GM19467 (cell line): Measurements from ENCODE around the gene TBC1D22A.

Experiments
- ATAC-seq: cut with Tn5 transposase; IDR thresholded peaks from one replicate; pipeline ENCODE4 v1.9.1; 2021; ENCODE audit warnings: mild to moderate bottlenecking, moderate library complexity; ENCODE audit not compliant: unreplicated experiment

TBC1D22A gene

DNA sequence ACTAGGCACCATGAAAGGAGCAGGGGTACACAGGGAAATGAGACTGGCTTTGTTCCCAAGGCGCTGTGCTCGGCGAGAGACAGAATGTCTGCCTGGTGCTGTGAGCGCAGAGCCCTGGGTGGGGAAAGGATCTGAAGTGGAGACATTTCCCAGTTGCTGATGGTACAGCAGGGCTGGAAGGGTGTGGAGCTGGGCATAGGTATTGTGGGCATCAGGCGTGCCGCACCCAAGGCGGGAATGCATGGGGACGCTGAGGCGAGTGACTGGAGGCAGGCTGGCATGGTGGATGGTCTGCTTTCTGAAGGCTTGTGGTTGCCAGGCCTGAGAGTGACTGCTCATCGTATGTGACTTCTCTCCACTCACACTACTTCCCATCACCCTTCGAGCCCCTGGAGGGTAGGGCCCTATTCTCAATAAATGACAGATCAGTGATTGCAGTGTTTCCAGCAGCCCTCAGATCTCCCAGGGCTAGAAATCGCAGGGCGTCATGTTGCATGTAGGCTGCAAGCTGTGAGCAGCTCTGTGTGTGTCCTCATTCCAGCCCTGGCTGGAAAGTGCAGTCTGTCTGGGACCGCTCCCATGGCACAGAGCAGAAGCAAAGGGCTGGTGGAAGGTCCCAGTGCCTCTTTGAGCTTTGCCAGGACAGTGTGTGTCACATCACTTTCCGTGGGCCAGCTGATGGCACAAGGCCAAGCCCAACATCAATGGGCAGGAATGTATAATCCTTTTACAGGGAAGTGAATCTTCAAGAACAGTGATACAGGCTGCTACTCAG lies 67.7 kb downstream of the TBC1D22A start:
- ATAC-seq, result no peak

- ATAC-seq, result no peak
These were observed 68.4 kb downstream of the TBC1D22A start for GRCh38 chr22:46830841-46831240.

GRCh38 chr22:46833228-46833627 lies 70.8 kb downstream of the TBC1D22A start:
- ATAC-seq, result no peak

DNA sequence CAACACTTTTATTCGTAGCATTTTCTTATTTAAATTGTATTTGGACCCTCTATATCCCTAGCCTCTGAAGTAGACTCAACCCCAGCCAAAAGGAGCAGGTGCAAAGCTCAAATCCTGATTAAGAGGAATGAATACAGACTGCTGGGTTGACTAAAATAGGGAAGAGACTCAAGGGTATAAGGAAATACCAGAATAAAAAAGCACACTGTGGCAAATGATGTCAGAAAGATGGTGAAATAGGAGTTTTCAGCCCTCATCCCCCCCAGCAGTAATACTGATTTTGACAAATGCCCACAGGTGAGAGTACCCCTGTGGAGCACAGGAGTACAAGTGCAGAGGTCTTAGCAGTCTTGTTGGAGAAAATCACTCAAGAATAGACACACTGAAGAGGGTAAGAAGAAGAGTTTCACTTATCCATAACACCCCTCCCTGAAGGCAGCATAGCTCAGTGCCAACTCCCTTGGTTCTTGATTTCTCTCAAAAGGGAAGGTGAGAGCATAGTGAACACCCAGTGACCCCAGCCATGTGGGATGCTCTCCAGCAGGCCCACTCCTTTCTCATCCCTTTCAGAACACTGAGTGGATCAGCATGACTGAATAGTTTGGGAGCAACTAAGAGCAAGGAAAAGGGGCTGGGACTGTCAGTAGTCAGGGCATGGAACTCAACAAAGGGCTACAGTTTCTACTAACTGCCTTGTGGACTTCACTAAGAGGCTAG lies 71.7 kb downstream of the TBC1D22A start:
- no peak for ATAC-seq

- ATAC-seq, result no peak
These were observed 72.8 kb downstream of the TBC1D22A start for GRCh38 chr22:46835288-46835687.

DNA sequence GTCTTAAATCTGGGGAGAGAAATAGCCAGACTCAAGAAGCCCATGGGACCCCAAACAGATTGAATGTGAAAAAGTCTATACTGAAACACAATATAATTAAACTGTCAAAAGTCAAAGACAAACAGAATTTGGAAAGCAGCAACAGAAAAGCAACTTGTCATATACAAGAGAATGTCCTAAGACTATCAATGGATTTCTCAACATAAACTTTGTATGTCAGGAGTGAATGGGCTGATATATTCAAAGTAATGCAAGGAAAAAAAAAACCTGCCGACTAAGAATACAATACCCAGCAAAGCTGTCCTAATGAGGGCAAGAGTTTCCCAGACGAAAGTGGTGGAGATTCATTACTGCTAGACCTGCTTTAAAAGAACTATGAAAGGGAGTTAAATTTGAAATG lies 73.2 kb downstream of the TBC1D22A start:
- no peak for ATAC-seq

DNA sequence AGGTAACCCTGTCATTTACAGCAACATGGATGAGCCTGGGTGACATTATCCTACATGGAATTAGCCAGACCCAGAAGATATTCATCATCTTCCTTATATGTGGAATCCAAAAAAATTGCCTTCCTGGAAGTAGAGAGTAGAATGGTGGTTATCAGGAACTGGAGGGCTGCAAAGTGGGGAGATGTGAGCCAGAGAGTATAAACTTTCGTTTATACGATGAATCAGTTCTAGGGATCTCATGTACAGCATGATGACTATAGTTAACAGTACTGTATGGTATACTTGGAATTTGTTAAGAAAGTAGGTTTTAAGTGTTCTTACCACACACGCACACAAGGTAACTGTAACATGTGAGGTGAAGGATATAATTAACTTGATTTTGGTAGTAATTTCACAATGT lies 79.1 kb downstream of the TBC1D22A start:
- ATAC-seq, result no peak

- no peak for ATAC-seq
These were observed 80.2 kb downstream of the TBC1D22A start for GRCh38 chr22:46842606-46843005.

GRCh38 chr22:46843821-46844255 lies 81.4 kb downstream of the TBC1D22A start:
- no peak for ATAC-seq

DNA sequence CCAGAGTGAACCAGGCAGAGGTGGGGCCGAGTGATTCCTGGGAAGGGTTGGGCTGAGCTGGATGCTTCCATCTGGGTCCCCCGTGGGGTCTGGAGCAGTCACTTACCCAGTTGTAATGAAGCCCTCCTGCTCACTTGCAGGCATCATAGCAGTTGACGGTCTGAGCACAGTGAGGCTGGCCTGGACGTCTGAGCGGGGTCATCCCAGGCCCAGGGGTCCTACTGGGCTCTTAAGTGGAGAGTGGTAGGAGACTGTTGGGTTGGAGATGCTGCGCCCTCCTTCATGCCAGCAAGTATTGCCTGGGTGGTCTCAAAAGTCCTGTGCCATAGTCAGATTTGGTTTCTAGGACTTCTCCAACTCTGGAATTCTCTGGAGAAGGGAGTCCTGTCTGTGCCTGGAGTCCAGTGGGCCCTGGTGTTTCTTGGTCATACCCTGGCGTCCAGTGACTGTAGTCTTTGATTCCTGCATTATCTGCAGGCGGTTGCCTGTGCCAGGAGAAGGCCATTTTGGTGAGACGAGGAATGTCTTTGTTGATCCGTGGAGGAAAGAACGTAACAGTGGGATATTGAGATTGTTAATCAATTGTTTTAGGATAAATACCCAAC lies 82.3 kb downstream of the TBC1D22A start:
- ATAC-seq, result no peak

DNA sequence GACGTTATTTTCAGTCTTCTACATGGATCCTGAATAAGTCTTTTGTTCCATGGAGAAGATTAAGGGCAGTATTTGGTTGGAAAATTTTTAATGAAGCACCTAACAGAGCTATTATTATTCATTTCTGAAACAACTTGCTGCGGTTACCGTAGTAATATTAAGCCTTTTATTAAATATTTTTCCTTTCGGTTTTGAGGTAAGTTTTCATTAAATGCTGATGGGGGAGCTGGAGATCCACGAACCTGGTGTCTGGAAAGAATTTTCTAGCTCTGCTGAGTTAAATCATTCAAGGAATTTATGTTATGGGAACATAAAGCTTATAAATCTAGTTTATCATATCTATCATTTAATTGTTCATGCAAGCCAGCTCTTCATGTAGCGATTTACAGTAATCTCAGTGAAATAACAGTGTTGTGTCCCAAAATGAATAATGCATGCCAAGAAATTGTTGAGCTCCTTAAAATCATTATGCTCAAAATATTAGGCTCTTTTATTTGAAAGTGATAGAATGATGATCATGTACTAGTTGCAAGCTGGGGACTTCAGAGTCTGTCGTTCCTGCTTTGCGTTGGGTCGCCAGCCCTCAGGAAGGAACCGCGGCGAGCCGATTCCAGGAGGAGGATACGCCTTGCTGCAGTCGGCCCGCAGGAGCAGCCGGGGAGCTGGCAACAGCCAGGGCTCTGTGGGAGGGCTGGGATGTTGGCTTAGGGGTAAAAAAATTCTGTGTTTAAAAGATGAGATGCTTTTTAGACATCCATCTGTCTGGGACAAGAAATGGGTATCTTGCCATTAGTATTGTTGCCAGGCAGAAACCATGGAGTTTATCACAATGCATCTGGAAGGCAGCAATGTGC lies 83.1 kb downstream of the TBC1D22A start:
- ATAC-seq, result no peak

GRCh38 chr22:46846150-46846831 lies 83.8 kb downstream of the TBC1D22A start:
- no peak for ATAC-seq

- ATAC-seq, result no peak
These were observed 84.4 kb downstream of the TBC1D22A start for GRCh38 chr22:46846832-46847355.

- ATAC-seq, result no peak
These were observed 85.7 kb downstream of the TBC1D22A start for GRCh38 chr22:46848197-46848596.

DNA sequence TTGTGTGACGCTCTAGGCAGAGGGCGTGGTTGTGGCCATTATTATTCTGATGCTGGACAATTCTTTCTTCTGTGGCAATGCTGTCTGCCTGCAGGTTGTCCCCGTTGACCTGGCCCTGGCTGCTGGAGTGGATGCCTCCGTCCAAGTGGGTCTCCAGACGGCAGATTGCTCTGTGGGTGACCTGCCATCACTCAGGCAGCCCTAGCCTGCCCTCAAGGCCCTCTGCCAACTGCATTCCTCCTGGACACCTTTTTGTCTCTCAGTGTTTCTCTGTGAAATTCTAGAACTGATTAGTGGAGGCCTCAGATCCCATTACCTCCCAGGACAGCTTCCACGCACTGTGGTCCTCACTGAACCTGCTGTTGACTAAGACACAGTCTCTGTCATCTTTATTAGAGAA lies 86.7 kb downstream of the TBC1D22A start:
- ATAC-seq, result no peak

DNA sequence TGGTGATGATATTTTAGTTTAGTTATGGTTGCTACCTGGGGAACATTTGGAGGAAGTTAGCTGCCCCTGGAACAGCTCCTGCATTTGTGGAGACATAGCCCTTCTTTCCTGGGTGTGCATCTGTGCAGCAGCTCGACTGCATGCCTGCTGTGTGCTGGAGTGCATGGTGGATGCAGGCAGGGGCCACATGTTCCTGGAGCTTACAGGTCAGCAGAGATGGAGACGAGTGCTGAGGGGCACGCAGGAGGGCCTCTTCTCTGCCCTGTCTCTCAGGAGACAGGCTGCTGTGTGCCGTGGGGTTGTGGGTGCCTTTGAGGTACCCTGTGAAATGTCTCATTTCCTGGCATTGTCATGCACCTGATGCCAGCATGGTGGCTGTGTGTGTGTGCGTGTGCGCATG lies 87.5 kb downstream of the TBC1D22A start:
- ATAC-seq, result no peak

DNA sequence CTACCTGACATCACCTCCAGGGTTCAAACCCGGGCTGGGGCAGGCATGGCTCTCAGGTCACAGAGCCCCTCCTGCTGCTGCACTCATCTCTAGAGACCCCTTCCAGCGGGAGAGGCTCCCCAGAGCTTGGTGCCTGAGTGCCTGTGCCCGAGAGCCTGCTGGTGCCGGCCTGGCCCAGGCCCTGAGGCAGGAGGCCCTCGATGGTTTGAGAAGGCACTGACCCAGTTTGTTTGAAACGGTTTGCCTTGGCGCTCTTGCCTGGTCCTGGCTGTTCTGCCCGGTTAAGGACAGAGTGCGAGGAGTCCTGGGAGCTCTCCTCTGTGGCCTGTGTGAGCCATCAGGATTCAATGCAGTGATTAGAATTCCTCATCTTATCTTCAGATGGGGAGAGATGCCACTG lies 88.9 kb downstream of the TBC1D22A start:
- no peak for ATAC-seq

DNA sequence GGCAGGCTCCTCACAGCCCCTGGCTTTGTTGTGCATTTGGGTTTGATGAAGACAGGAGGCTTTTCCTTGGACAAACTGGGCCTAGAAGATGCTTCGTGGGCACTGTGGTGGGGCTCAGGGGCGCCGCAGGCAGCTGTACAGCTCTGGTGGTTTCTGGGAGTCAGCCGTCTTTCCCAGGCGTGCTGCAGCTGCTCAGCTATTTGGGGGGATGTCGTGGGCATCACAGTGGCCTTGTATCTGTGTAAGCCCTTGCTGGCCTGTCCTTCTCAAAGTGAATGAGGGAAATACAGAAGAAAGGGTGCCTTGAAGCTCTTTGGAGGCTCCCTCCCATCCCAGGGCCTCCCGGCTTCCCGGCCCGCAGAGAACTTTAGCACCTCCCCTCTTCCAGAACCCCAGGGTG lies 89.5 kb downstream of the TBC1D22A start:
- ATAC-seq, result no peak

DNA sequence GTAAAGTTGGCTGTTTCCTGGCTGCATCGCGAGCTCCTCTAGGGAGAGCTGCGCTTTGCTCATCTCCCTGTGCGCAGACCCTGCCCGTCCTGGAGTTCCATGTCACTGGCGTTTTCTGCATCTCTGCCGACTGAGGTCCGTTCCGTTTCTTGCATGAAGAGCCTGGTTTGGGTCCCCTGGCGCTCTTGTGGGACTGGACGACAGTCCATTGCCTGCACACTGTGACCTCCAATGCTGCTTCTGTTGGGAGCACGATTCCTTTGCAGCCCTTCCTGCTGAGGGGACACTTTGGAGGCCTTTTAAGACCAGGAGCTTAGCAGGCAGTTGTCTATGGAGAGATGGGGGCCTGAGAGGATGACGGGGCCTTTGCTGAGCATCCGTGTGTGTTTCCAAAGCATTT lies 90.3 kb downstream of the TBC1D22A start:
- ATAC-seq, result no peak

GRCh38 chr22:46853191-46853590 lies 90.7 kb downstream of the TBC1D22A start:
- no peak for ATAC-seq
